Measurements from ENCODE around the gene TSHZ1. TPM values are rescaled to one million over a fixed set of nuclear protein-coding genes. Genes with fewer than 3 reads are reported as not detected.

The TSHZ1 gene
- total and polyA plus RNA-seq, 2 of the 8 experiments (the other 6 are each of a cell fraction or from before 2014, with no cell fraction given): 0.03 to 0.32 TPM

GRCh38 chr18:75162978-75163377, 47.6 kb upstream of the TSHZ1 start (continued):
- TF ChIP-seq ATF2 (IDR thresholded peaks at IDR 0.05; ENCODE audit: low read length): no peak
